CD4-positive, alpha-beta T cell treated with Interleukin-6 at 100 ng/mL for 8 hours (primary cell): ENCODE results near the gene GUCY1A2.

Experiments
- DNase-seq: peaks from one replicate; pipeline ENCODE4 v3.0.0-alpha.2; 2020; ENCODE audit warnings: mixed read lengths, low spot score

GUCY1A2 gene

DNA sequence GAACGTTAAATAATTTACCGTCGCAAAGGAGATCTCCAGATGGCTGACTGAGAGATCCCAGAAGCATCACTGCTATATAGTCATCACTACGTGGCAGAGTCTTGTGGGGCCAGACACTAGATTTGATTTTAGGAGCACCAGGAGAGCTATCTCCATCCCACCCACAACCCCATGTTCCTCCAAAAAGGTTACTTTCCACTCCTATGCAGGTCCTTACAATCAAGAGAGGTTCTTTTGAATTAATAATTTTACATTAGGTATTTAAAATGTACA, 19.4 kb downstream of the GUCY1A2 start:
- DNase-seq: no peak

DNA sequence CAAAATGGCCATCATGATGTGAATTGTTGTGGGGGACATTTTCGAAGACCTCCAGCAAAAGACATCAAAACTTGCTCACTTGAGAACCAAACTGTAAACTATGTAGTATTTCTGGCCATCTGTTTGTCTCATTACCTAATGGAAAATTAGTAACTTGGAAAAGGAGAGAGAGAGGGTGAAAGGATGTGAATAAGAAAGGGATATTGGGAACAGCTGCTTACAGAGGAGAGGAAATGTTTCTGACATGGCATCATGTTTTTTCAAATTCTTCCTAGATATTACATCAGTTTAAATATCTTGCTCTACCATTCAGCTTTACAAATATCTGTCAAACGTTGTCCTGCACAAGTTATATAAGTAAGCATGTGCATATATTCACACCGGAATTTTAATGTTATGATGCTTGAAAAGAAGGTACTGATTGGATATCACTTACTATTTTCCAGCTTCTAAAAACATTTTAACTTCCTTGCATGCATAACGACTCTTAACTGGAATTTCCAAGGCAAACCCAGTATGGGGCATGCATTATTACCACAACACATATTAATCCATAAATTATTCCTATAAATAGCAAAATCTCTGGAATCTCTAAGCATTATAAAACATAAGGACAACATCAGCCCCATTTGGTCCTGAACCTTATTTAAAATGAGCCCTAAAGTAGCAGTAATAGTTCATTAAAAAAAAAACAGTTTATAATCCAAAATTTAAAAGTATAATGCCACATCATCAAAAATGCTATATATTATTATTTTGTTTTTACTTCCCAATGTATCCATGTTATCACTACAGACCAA, 20.0 kb downstream of the GUCY1A2 start:
- DNase-seq: no peak

GRCh38 chr11:106997227-106997626, 21.0 kb downstream of the GUCY1A2 start:
- no peak for DNase-seq

- DNase-seq: no peak
These were observed 21.6 kb downstream of the GUCY1A2 start for GRCh38 chr11:106996691-106997090.

- no peak for DNase-seq
These were observed 27.9 kb downstream of the GUCY1A2 start for GRCh38 chr11:106990331-106990730.

DNA sequence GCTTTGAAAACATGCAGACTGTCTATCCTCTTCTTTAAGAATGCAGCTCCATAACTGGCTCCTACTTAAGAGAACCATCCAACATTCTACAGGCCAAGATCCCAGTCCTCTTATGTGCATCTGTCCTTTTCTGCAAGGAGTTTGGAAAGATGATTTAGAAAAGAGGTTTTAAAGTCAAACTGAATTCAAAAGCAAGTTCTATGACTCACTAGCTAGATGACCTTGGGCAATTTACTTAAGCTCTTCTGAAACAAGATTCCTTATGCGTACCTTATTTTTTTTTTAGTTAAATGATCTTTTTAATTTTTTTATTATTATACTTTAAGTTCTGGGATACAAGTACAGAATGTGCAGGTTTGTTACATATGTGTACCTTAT, 29.2 kb downstream of the GUCY1A2 start:
- no peak for DNase-seq

DNA sequence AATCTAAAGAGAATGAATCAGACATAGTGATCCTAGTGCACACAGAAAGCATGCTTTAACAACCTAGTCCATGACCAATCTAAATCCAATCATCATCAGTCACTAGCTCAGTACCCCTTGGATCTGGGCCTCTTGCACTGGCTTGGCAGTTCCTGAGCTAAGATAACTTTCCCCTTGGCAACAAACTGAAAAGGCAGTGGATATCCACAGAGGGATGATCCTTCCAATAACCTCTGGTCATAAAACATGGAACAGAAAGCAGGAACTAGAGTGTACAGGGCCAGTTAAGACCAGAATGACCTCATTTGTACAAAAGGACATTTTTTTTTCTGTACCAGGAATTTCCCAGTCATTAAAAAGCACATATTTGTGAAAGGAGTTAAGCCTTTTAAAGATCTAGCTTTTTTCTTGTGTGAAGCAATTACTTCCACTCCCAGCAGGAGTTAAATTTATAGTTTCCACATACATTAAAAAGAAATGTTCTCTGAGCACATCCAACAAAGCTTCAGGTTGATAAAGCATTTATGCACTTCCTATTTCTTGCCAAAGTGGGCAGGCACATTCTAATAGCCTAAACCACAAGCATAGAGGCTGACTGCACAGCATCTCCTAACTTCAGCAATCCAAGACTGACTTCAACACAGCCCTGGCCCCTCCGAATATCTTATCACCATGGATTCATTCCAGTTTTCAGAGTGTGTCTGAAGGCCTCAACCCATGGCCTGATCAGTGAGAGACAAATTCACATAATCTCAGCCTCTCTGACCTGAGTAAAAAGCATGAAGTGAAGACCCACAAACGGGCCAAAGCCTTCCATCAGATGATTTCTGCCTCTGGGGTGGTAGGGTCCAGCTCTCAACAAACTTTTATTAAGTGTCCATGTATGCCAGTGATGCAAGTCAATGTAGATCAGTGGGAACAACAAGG, 29.9 kb downstream of the GUCY1A2 start:
- DNase-seq: no peak

DNA sequence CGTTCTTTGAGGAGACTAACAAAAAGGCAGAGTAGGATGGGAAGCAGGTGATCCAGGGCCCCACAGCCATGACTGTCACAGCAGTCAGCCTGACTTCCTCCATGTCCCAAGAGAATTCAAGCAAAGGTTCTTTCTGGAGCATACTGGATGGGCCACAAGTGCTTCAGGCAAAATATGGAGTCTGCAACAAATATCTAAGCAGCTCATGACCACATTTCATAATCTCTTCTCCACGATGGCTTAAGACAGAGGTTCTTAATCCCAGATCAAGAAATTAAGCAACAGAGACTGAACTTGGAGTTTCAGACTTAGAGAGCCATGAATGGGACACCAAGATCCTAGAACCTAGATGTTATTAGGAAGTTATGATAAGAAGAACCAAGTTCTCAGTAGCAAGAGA, 31.6 kb downstream of the GUCY1A2 start:
- DNase-seq: no peak

DNA sequence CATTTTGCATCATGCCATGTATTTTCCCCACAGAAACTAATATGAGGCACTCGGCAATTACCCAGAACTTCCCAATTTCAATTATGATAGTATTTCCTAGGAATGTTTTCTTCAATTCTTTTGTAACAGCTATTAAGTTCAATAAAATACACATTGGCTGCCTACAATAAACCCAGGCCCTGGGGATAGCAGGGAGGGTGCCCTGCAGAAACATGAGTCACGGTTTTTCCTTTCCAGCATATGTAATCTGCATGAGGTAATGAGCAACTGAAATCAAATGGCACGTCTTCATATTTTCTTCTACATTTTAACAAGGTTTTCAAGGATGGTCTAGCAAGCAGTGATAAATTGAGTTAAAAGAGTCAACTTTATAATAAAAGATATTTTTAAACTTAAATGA, 32.0 kb downstream of the GUCY1A2 start:
- no peak for DNase-seq

- no peak for DNase-seq
These were observed 34.3 kb downstream of the GUCY1A2 start for GRCh38 chr11:106983991-106984390.

DNA sequence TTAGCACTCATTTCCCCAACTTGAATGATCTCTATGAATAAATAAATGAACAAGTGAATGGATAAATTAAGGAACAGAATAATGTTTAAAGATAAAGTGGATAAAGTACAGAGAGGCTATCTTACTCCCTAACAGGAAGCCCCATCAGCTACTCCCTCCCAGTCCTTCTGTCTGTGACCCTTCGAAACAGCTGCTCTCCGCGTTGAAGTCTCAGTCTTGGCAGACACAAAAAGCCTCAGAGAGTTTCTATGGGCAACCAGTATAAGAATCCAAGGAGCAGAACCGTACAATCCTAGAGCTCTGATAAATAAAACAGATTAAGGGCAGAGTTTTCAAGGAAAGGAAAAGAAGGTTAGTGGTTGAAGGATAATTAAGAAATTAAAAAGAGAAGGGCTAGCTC, 35.0 kb downstream of the GUCY1A2 start:
- no peak for DNase-seq

- no peak for DNase-seq
These were observed 43.4 kb downstream of the GUCY1A2 start for GRCh38 chr11:106974831-106975230.

DNA sequence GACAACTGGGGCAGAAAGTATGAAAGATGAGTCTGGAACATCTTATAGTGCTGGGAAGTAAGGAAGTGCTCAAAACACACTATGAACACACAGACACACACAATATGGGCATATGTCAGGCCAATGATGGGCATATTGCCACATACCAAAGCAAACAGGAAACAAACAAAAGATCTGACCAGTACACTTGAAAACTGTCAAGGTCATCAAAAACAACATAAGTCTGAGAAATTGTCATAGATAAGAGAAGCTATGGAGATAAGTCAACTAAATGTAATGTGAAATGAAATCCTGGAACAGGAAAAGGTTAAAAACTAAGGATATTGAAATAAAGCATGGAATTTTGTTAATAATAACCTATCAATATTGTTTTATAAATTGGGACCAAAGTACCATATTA, 46.4 kb downstream of the GUCY1A2 start:
- no peak for DNase-seq

- no peak for DNase-seq
These were observed 48.5 kb downstream of the GUCY1A2 start for GRCh38 chr11:106969644-106970355.

DNA sequence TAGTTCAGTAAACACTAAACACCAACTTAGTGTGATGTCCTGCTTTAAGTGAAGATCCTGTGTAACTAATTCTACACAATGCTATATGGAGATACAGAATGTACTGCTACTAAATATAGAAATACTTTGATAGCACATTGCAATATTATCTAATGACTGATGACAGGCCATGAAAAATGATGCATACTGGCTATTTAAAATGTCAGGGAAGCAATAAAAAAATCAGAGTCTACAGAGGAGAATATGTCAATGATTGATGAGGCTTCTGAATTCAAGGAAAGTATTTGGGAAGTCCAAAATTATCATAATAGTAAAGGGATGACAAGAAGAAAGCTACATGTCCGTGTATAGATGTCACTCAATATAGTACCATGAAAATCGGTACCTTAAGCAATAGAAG, 55.3 kb downstream of the GUCY1A2 start:
- no peak for DNase-seq

DNA sequence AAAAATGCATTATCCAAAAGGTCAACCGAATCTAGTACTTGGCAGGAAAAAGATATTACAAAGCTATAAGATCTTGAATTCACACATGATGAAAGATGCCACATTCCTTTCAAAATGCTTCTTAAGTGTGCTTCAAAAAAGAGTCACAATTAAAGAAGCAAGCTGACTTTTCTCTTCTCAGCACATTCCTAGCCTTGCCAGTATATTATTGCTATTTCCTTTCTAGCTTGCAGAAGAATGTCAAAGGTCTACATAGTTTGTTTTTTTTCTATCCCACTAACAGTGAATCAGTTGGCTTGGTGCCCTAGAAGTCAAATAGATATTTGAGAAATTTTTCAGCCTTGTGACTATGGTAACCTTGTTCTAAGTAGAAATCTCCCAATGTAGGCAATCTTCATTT, 56.8 kb downstream of the GUCY1A2 start:
- no peak for DNase-seq

DNA sequence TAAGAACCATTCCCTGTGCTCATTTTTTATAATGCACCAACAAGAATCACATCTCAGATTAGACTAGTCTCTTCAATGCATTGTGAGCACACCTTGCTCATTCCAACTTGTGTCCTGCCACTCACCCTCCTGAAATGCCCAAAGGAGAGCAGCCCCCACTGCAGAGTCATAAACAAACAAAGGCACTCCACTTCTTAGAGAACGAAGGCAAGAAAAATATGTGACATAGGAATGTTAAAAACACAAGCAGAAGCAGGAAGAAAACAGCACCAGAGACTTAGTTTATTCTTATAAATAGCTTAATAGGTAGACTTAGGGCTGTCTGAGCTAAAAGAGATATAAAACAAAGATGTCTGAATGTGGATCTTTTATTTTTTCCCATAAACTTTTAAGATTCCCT, 57.2 kb downstream of the GUCY1A2 start:
- DNase-seq: no peak

DNA sequence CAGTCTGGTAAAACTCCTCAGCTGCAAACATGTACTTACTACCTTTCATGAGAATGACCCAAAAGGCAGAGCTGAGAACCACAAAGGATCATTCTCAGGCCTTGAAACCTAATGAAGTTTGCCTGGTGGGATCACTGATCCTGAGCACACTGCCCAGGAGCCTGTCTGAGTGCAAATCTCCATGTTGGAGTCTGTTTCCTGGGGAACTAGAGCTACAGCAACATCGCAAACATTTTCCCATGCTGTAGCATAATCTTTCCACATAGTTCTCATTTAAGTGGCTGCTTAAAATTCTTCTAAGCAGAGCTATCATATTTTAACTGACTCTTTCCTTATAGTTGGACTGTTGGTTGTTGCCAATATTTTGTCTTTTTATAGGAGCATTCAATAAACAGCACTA, 58.5 kb downstream of the GUCY1A2 start:
- no peak for DNase-seq

GRCh38 chr11:106959386-106959785, 58.9 kb downstream of the GUCY1A2 start:
- DNase-seq: no peak

DNA sequence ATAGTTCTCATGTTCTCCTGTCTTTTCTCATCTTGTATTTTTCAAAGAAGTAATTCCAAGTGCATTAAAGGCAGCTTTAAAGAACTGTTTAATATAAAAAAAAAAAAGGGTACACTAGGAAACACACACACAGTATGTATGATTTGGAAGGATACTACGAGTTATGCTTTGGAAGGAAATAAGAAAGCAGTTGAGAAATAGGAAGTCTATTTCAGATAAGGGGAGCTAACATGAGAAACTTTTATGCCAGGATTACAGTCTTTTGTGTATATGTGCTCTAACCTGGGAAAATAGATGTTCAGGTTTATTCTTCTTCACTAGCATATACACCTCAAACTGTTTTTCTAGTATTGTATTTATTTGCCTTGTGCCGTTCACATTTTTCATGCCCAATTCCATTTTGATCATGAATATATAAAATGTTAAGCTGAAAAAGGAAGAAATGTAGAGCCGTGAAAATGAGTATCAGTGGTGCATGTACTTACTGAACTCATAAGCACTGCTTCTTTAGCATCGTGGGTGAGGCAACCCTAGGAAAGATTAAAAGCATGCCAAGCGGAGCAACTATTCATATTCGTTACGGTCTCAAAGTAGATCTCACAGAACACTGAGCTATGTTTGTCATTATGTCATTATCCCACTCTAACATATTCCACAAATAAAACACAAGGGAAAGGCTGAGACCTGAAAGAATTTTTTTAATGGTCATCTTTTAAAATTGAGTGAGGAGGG, 59.6 kb downstream of the GUCY1A2 start:
- DNase-seq: no peak

GRCh38 chr11:106957030-106957482, 61.2 kb downstream of the GUCY1A2 start:
- no peak for DNase-seq

GRCh38 chr11:106950067-106950491, 68.2 kb downstream of the GUCY1A2 start:
- no peak for DNase-seq
